Coronary artery (tissue), 2 donors: ENCODE results near the gene MXI1.

Source experiments
- DNase-seq: peaks from one replicate; pipeline ENCODE4 v3.0.0-alpha.2; 2017; ENCODE audit warnings: low spot score
- H3K27ac ChIP-seq, 2 donors: fragments of 200-600 bp; sonication (generic); one replicate each; pipeline ENCODE4 v1.5.1; 2016 to 2019
- H3K4me3 ChIP-seq: fragments of 200-600 bp; sonication (generic); 2 replicates; pipeline ENCODE4 v1.5.1; 2016; ENCODE audit warnings: mild to moderate bottlenecking, moderate library complexity
- TF ChIP-seq, protein P1 (sequence below): fragments of 200-600 bp; sonication (generic); IDR thresholded peaks from one replicate; pipeline ENCODE4 v1.5.1; 2019; ENCODE audit warnings: antibody characterized with exemption

Gene MXI1

GRCh38 chr10:110285501-110285900 is 78.1 kb downstream of the MXI1 start:
- H3K27ac ChIP-seq = no peak overlapping the region
- TF ChIP-seq, protein P1, sequence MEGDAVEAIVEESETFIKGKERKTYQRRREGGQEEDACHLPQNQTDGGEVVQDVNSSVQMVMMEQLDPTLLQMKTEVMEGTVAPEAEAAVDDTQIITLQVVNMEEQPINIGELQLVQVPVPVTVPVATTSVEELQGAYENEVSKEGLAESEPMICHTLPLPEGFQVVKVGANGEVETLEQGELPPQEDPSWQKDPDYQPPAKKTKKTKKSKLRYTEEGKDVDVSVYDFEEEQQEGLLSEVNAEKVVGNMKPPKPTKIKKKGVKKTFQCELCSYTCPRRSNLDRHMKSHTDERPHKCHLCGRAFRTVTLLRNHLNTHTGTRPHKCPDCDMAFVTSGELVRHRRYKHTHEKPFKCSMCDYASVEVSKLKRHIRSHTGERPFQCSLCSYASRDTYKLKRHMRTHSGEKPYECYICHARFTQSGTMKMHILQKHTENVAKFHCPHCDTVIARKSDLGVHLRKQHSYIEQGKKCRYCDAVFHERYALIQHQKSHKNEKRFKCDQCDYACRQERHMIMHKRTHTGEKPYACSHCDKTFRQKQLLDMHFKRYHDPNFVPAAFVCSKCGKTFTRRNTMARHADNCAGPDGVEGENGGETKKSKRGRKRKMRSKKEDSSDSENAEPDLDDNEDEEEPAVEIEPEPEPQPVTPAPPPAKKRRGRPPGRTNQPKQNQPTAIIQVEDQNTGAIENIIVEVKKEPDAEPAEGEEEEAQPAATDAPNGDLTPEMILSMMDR = no peak
- DNase-seq = no peak

GRCh38 chr10:110286841-110287240 is 79.4 kb downstream of the MXI1 start:
- H3K27ac ChIP-seq = no peak overlapping the region
- DNase-seq = no peak
- TF ChIP-seq, protein P1 = no peak

More at GRCh38 chr10:110285501-110285900, 78.1 kb downstream of the MXI1 start:
- H3K4me3 ChIP-seq = no peak overlapping the region

GRCh38 chr10:110296966-110297365 is 89.6 kb downstream of the MXI1 start:
- H3K4me3 ChIP-seq = no peak overlapping the region
- no peak for DNase-seq
- H3K27ac ChIP-seq = no peak overlapping the region
- TF ChIP-seq, protein P1 = no peak

More at GRCh38 chr10:110286841-110287240, 79.4 kb downstream of the MXI1 start:
- H3K4me3 ChIP-seq = no peak overlapping the region

DNA sequence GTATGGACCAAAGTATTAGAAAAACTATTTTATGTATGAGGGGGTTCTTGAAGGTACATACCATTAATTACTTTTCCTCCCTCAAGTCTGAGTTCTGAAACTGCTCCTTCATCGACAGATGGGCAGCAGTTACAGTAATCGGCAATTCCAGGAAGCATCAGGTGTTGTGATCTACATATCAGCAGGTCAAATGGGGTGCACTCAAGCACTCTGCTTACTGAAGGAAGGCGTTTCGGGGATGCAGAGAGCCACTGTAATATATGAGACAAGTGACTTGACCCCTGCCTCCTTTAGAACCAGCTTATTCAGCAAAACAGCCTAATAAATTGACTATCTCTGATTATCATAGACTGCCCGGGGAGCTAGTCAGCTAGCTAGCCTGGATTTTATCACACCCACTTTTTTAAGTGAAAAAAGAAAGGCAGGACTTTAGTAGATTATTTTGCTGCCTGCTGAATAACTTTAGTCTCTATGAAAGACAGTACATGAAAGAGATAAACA is 93.1 kb downstream of the MXI1 start:
- Histone ChIP-seq H3K27ac (no peak overlapping the region), H3K4me3 (no peak overlapping the region)
- TF ChIP-seq, protein P1 = no peak
- no peak for DNase-seq

DNA sequence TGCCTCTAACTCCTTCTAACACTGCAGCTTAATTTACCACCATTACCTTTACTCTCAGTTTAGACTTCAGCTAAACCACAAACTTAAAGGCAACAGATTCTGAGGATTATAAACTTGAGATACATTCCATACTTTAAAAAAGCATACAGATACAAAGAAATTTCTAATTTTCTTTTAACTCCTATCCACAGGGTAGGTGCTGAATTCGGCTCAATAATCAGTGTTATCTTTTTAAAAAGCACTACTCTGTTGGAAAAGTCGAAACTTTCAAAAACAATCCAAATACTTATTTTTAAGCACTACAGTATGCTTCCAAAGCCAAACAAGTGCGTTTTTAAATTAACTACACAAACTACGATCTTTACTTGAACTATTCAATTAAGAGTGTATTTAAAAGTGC is 96.3 kb downstream of the MXI1 start:
- H3K27ac ChIP-seq = peak overlapping the region in 1 of 2 donors; percentile 95
- DNase-seq = no peak

DNA sequence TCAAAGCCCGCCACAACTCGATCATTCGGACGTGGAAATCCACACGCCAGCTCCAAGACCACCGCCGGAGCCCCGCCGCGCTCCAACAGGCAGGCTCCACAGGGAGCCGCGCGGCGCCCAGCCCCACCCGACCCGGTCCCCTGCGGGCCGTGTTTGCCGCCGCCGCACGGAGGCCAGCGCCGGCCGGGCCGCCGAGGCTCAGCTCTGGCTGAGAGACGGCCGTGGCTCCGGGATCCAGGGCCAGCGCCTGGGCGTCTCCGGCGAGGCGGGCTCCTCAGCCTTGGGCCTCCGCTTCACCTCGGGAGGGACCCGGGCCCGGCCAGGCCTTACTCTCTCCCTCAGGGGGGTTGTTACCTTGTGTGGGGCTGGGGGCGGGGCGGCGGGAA is 97.0 kb downstream of the MXI1 start:
- peak; percentile 75 for DNase-seq
- H3K4me3 ChIP-seq = peak overlapping the region; percentile 84
- TF ChIP-seq, protein P1 = no peak
- peak overlapping the region; percentile 95 to 96 for H3K27ac ChIP-seq

More for the DNA sequence above, 96.3 kb downstream of the MXI1 start:
- TF ChIP-seq, protein P1 = no peak
- peak overlapping the region; percentile 84 for H3K4me3 ChIP-seq

DNA sequence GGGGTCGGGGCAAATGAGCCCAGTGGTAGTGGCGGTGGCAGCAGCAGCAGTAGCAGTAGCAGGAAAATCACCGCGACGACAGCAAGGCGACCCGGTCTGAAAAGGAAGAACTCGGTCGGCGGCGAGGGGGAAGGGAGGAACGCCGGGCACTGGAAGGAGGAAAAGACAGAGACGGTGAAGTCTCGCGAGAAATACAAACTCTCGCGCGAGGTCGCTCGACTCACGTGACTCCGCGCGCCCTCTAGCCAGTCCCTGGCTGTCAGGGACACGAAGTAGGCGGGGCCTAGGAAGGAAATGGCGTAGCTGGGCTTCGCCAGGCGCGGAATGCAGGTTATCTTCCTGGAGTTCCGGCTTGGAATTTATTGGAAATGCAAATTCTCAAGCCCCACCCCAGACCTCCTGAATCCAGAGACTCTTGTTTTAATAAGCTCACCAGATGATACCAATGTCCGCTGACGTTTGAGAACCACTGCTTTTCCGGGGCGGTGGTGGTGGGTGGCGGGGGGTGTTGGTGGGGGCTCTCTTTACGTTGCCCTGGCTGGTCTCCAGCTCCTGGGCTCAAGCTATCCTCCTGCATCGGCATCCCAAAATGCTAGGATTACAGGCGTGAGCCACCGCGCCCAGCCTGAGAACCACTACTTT is 97.5 kb downstream of the MXI1 start, which contains the start of gene SMNDC1:
Gene SMNDC1 (minus strand): TSS at position 141 of the 642 bp plus-strand sequence. CDS start 1,333 bp downstream, outside the sequence.
- Histone ChIP-seq H3K27ac (peak within 1 kb of the TSS; percentile 95 to 96), H3K4me3 (peak within 1 kb of the TSS; percentile 84)
- peak; percentile 98 for DNase-seq
- TF ChIP-seq, protein P1 = no peak
